VCaP (cell line): ENCODE results near the gene PTPRCAP.

Experiments
- H3K27ac ChIP-seq: fragments of 450-650 bp; 2 replicates; pipeline ENCODE4 v1.5.1; 2017
- TF ChIP-seq, protein P1 (sequence below): fragments of 450-650 bp; conservative IDR thresholded peaks from 2 replicates; pipeline ENCODE4 v1.5.1; 2017; ENCODE audit warnings: mild to moderate bottlenecking, moderate library complexity

Gene PTPRCAP

DNA sequence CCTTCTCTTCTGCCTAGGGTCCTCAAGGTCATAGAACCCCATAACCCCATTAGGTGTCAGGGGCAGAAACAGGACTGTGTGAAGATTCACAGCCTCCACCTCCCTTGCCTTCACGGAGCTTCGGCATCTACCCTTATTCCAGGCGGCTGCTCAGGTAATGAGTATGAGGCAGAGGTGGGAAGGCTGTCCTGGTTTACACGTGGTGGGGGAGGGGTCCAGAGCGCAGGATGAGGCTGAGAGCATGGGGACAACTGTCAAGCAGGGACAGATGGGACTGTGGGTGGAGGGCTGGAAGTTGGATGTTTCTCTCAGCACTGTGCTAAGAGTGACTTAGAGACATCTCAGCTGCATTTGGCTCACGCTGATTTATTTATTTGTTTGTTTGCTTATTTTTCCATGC, 50.0 kb downstream of the PTPRCAP start:
- TF ChIP-seq, protein P1, sequence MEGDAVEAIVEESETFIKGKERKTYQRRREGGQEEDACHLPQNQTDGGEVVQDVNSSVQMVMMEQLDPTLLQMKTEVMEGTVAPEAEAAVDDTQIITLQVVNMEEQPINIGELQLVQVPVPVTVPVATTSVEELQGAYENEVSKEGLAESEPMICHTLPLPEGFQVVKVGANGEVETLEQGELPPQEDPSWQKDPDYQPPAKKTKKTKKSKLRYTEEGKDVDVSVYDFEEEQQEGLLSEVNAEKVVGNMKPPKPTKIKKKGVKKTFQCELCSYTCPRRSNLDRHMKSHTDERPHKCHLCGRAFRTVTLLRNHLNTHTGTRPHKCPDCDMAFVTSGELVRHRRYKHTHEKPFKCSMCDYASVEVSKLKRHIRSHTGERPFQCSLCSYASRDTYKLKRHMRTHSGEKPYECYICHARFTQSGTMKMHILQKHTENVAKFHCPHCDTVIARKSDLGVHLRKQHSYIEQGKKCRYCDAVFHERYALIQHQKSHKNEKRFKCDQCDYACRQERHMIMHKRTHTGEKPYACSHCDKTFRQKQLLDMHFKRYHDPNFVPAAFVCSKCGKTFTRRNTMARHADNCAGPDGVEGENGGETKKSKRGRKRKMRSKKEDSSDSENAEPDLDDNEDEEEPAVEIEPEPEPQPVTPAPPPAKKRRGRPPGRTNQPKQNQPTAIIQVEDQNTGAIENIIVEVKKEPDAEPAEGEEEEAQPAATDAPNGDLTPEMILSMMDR: no peak
- no peak overlapping the region for H3K27ac ChIP-seq

DNA sequence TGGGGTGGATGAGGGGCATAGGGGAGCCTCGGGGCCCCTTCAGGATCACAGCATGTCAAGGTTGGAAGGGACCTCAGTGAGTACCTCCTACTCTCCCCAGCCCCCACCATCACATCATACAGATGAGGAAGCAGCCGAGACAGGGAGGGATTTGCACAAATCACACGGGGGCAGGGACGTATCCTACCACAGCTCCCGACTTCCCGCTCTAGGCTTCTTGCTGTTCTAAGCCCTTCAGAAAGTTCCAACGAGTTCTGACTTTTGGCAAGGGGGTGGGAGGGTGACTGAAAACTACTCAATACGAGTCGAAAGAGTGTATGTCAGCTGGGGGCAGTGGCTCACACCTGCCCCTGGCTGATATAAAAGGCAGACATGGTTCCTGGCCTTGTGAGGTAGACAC, 50.4 kb downstream of the PTPRCAP start:
- no peak overlapping the region for H3K27ac ChIP-seq
- TF ChIP-seq, protein P1: no peak
